Trophoblast cell (in vitro differentiated cells and primary cell): Measurements from ENCODE around the gene NACC1.

Source experiments
- DNase-seq, 2 donors: peaks; one replicate each; pipeline ENCODE4 v3.0.0-alpha.2; 2016
- H2AFZ ChIP-seq: 2 replicates; pipeline ENCODE4 v1.6.1; 2013; ENCODE audit warnings: low read length, moderate library complexity, mild to moderate bottlenecking; ENCODE audit not compliant: insufficient read depth, poor library complexity
- H2AK5ac ChIP-seq: 2 replicates; pipeline ENCODE4 v1.6.1; 2013; ENCODE audit warnings: mild to moderate bottlenecking, low read length
- H2BK120ac ChIP-seq: 2 replicates; pipeline ENCODE4 v1.6.1; 2013; ENCODE audit warnings: low read length, mild to moderate bottlenecking, moderate library complexity; ENCODE audit not compliant: insufficient read depth, poor library complexity
- H2BK12ac ChIP-seq: 2 replicates; pipeline ENCODE4 v1.6.1; 2013; ENCODE audit warnings: mild to moderate bottlenecking, low read length, moderate library complexity
- H2BK5ac ChIP-seq: 2 replicates; pipeline ENCODE4 v1.6.1; 2013; ENCODE audit warnings: low read length, low read depth, moderate library complexity, mild to moderate bottlenecking; ENCODE audit not compliant: poor library complexity
- H3K14ac ChIP-seq: 2 replicates; pipeline ENCODE4 v1.6.1; 2013; ENCODE audit warnings: mild to moderate bottlenecking, low read length
- H3K18ac ChIP-seq: 2 replicates; pipeline ENCODE4 v1.6.1; 2013; ENCODE audit warnings: mild to moderate bottlenecking, low read length
- H3K23ac ChIP-seq: 2 replicates; pipeline ENCODE4 v1.6.1; 2013; ENCODE audit warnings: low read length
- H3K27ac ChIP-seq: 2 replicates; pipeline ENCODE4 v1.5.1; 2013; ENCODE audit warnings: low read depth, mild to moderate bottlenecking, inconsistent platforms, low read length, moderate library complexity
- H3K27me3 ChIP-seq: 2 replicates; pipeline ENCODE4 v1.6.1; 2013; ENCODE audit warnings: inconsistent platforms, mild to moderate bottlenecking, low read length, moderate library complexity; ENCODE audit not compliant: insufficient read depth
- H3K36me3 ChIP-seq, 2 experiments: 1 replicate in 1 of 2; 2 replicates in 1 of 2; pipeline ENCODE4 v1.6.1; 2013; ENCODE audit warnings: low read length in 2 of 2, mild to moderate bottlenecking in 2 of 2, moderate library complexity in 1 of 2; ENCODE audit not compliant: insufficient read depth in 2 of 2, control insufficient read depth in 1 of 2
- H3K4ac ChIP-seq: 2 replicates; pipeline ENCODE4 v1.6.1; 2013; ENCODE audit warnings: low read depth, mild to moderate bottlenecking, low read length, moderate library complexity
- H3K4me1 ChIP-seq, 2 experiments: 1 replicate in 1 of 2; 2 replicates in 1 of 2; pipeline ENCODE4 v1.6.1; 2013; ENCODE audit warnings: low read length in 2 of 2, mild to moderate bottlenecking in 2 of 2, moderate library complexity in 1 of 2; ENCODE audit not compliant: insufficient read depth in 2 of 2, control insufficient read depth in 1 of 2
- H3K4me2 ChIP-seq: 2 replicates; pipeline ENCODE4 v1.6.1; 2013; ENCODE audit warnings: inconsistent platforms, mild to moderate bottlenecking, low read length, moderate library complexity
- H3K4me3 ChIP-seq: 2 replicates; pipeline ENCODE4 v1.5.1; 2013; ENCODE audit warnings: mild to moderate bottlenecking, low read depth, low read length, inconsistent platforms
- H3K79me1 ChIP-seq: one replicate; pipeline ENCODE4 v1.6.1; 2013; ENCODE audit warnings: low read length
- H3K79me2 ChIP-seq: 2 replicates; pipeline ENCODE4 v1.6.1; 2013; ENCODE audit warnings: low read length, mild to moderate bottlenecking; ENCODE audit not compliant: control insufficient read depth, insufficient read depth, poor library complexity
- H3K9ac ChIP-seq: 2 replicates; pipeline ENCODE4 v1.6.1; 2013; ENCODE audit warnings: mild to moderate bottlenecking, low read length
- H3K9me3 ChIP-seq: 2 replicates; pipeline ENCODE4 v1.6.1; 2013; ENCODE audit warnings: low read depth, mild to moderate bottlenecking, control low read depth, inconsistent platforms, low read length; ENCODE audit not compliant: insufficient read depth
- H4K12ac ChIP-seq: 2 replicates; pipeline ENCODE4 v1.6.1; 2013; ENCODE audit warnings: low read depth, mild to moderate bottlenecking, low read length, moderate library complexity
- H4K8ac ChIP-seq: 2 replicates; pipeline ENCODE4 v1.6.1; 2013; ENCODE audit warnings: low read depth, mild to moderate bottlenecking, low read length, moderate library complexity
- H4K91ac ChIP-seq: one replicate; pipeline ENCODE4 v1.6.1; 2013; ENCODE audit warnings: low read depth, mild to moderate bottlenecking, low read length, moderate library complexity
- WGBS: extraction: QIAGEN DNeasy Blood & Tissue Kit; methylation state at CpG from one replicate; pipeline ENCODE4 v1.1.7; 2013; ENCODE audit warnings: missing lambda C conversion rate; ENCODE audit not compliant: insufficient read length, insufficient coverage; ENCODE audit errors: extremely low coverage; 5-methylcytosine and 5-hydroxymethylcytosine counted together

Gene NACC1

GRCh38 chr19:13100841-13101589, 17.0 kb upstream of the NACC1 start:
- Histone ChIP-seq H2BK120ac (no peak overlapping the region), H3K4me3 (no peak overlapping the region), H4K8ac (no peak overlapping the region), H3K14ac (no peak overlapping the region), H3K4me1 (peaks cover 12 to 14% of the 10 kb centered on the region in 2 experiments), H2BK5ac (no peak overlapping the region), H3K9ac (no peak overlapping the region), H4K91ac (no peak overlapping the region), H3K18ac (no peak overlapping the region), H4K12ac (no peak overlapping the region), H3K36me3 (peaks cover 0 to 1% of the 10 kb centered on the region in 2 experiments), H3K27ac (no peak overlapping the region), H3K4ac (no peak overlapping the region), H3K9me3 (peaks cover 8% of the 10 kb centered on the region), H2AK5ac (no peak overlapping the region), H3K79me2 (no peaks in the 10 kb centered on the region), H3K27me3 (peaks cover 43% of the 10 kb centered on the region), H2BK12ac (no peak overlapping the region), H2AFZ (no peak overlapping the region), H3K23ac (no peak overlapping the region), H3K79me1 (peaks cover 5% of the 10 kb centered on the region), H3K4me2 (no peak overlapping the region)
- WGBS: no CpG with 5 or more reads among the region's 18 CpGs
- DNase-seq: no peak

- whole genome bisulfite sequencing: no CpG with 5 or more reads among the region's 7 CpGs
- DNase-seq: no peak
Observed at GRCh38 chr19:13101590-13102415, 16.3 kb upstream of the NACC1 start.

GRCh38 chr19:13102416-13102665, 15.7 kb upstream of the NACC1 start:
- H2BK5ac ChIP-seq: no peak overlapping the region
- H4K91ac ChIP-seq: no peak overlapping the region
- no peak overlapping the region for H2BK120ac ChIP-seq
- peak overlapping the region; percentile 8 for H2AFZ ChIP-seq
- no peak overlapping the region for H3K27ac ChIP-seq
- H4K8ac ChIP-seq: peak overlapping the region; percentile 1
- peaks cover 32% of the 10 kb centered on the region for H3K27me3 ChIP-seq
- H3K4me1 ChIP-seq: peaks cover 12 to 14% of the 10 kb centered on the region in 2 experiments
- H3K79me2 ChIP-seq: no peaks in the 10 kb centered on the region
- H3K18ac ChIP-seq: no peak overlapping the region
- H2AK5ac ChIP-seq: no peak overlapping the region
- H3K36me3 ChIP-seq: peaks cover 2 to 4% of the 10 kb centered on the region in 2 experiments
- no CpG with 5 or more reads among the region's 7 CpGs for WGBS
- H3K4ac ChIP-seq: no peak overlapping the region
- DNase-seq: no peak
- no peak overlapping the region for H2BK12ac ChIP-seq
- peaks cover 8% of the 10 kb centered on the region for H3K9me3 ChIP-seq
- no peak overlapping the region for H3K4me3 ChIP-seq
- no peak overlapping the region for H3K9ac ChIP-seq
- peak overlapping the region; percentile 17 for H3K14ac ChIP-seq
- H3K4me2 ChIP-seq: peak overlapping the region; percentile 17
- H3K23ac ChIP-seq: no peak overlapping the region
- peak overlapping the region; percentile 69 for H4K12ac ChIP-seq
- H3K79me1 ChIP-seq: peaks cover 5% of the 10 kb centered on the region

More at GRCh38 chr19:13101590-13102415, 16.3 kb upstream of the NACC1 start:
- Histone ChIP-seq H3K18ac (no peak overlapping the region), H3K27me3 (peaks cover 35% of the 10 kb centered on the region), H3K4me3 (no peak overlapping the region), H3K9me3 (peaks cover 8% of the 10 kb centered on the region), H3K79me2 (no peaks in the 10 kb centered on the region), H2BK5ac (no peak overlapping the region), H2BK120ac (no peak overlapping the region), H3K23ac (no peak overlapping the region), H4K8ac (no peak overlapping the region), H2AK5ac (no peak overlapping the region), H2BK12ac (no peak overlapping the region), H2AFZ (peak overlapping the region; percentile 8), H3K4me1 (peaks cover 12 to 14% of the 10 kb centered on the region in 2 experiments), H3K4me2 (no peak overlapping the region), H3K79me1 (peaks cover 5% of the 10 kb centered on the region), H3K14ac (no peak overlapping the region), H3K4ac (no peak overlapping the region), H3K36me3 (peaks cover 0 to 3% of the 10 kb centered on the region in 2 experiments), H3K27ac (no peak overlapping the region), H4K91ac (no peak overlapping the region), H3K9ac (no peak overlapping the region), H4K12ac (no peak overlapping the region)

- H4K8ac ChIP-seq: peak within 1 kb of the TSS; percentile 1
- H3K9me3 ChIP-seq: peaks cover 8% of the 10 kb centered on the region
- H3K27me3 ChIP-seq: peaks cover 27% of the 10 kb centered on the region
- DNase-seq: peak; percentile 45 to 72
- no peak within 1 kb of the TSS for H3K4me3 ChIP-seq
- no peak within 1 kb of the TSS for H2BK120ac ChIP-seq
- H3K4ac ChIP-seq: no peak within 1 kb of the TSS
- H3K23ac ChIP-seq: no peak within 1 kb of the TSS
- no CpG with 5 or more reads among the region's 47 CpGs for WGBS
- peaks cover 5% of the 10 kb centered on the region for H3K79me1 ChIP-seq
- H3K36me3 ChIP-seq: peaks cover 6 to 8% of the 10 kb centered on the region in 2 experiments
- no peak within 1 kb of the TSS for H3K18ac ChIP-seq
- peak within 1 kb of the TSS; percentile 17 for H3K4me2 ChIP-seq
- H3K14ac ChIP-seq: peak within 1 kb of the TSS; percentile 17
- no peak within 1 kb of the TSS for H2BK12ac ChIP-seq
- no peak within 1 kb of the TSS for H3K27ac ChIP-seq
- H2AK5ac ChIP-seq: no peak within 1 kb of the TSS
- peak within 1 kb of the TSS; percentile 8 for H2AFZ ChIP-seq
- H2BK5ac ChIP-seq: no peak within 1 kb of the TSS
- H3K9ac ChIP-seq: no peak within 1 kb of the TSS
- no peaks in the 10 kb centered on the region for H3K79me2 ChIP-seq
- peaks cover 12 to 14% of the 10 kb centered on the region in 2 experiments for H3K4me1 ChIP-seq
- peak within 1 kb of the TSS; percentile 69 for H4K12ac ChIP-seq
- H4K91ac ChIP-seq: no peak within 1 kb of the TSS
Observed at GRCh38 chr19:13102666-13103580, 15.1 kb upstream of the NACC1 start, which contains the start of gene LYL1. LYL1 (minus strand) TSS chr19:13102858; CDS start chr19:13101171, 1,687 bp downstream.
